Subcutaneous adipose tissue (tissue), 4 donors: ENCODE data around the gene ACSL3. TPM values are rescaled to one million over a fixed set of nuclear protein-coding genes. Genes with fewer than 3 reads are reported as not detected.

ENCODE experiments used
- total RNA-seq, 4 donors: library from RNA; depleted of rRNA; stranded (reverse); fragments of >200 nt; gene quantifications; one replicate each; pipeline ENCODE4 v1.1.0, GENCODE V29; 2016
- TF ChIP-seq, protein P1 (sequence below): fragments of 450-650 bp; IDR thresholded peaks from one replicate; pipeline ENCODE4 v1.5.1; 2016; ENCODE audit warnings: low read depth, mild to moderate bottlenecking, control low read depth, antibody characterized with exemption, moderate library complexity

The ACSL3 gene
- total RNA-seq, 4 donors from 2014 or later: 40.1 to 81.8 (median 42.8) TPM

DNA sequence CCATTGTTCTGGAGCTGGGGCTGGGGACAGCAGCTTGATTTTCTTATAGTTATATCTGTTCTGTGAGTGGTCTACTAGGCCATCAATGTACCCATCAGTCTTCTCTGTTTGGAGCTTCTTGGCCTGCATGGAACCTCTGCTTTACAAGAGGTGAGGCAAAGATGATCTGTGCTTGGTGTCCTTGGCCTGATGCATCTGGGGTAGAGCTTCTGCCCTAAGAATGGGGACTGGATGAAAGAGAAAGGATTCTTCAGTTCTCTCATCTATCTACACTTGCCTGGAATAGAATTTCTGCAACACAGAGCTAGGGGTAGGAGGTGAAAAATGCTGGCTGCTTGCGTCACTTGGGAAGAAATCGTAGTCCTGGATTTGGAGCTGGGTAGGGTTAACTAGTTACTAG is 46.2 kb downstream of the ACSL3 start:
- TF ChIP-seq, protein P1, sequence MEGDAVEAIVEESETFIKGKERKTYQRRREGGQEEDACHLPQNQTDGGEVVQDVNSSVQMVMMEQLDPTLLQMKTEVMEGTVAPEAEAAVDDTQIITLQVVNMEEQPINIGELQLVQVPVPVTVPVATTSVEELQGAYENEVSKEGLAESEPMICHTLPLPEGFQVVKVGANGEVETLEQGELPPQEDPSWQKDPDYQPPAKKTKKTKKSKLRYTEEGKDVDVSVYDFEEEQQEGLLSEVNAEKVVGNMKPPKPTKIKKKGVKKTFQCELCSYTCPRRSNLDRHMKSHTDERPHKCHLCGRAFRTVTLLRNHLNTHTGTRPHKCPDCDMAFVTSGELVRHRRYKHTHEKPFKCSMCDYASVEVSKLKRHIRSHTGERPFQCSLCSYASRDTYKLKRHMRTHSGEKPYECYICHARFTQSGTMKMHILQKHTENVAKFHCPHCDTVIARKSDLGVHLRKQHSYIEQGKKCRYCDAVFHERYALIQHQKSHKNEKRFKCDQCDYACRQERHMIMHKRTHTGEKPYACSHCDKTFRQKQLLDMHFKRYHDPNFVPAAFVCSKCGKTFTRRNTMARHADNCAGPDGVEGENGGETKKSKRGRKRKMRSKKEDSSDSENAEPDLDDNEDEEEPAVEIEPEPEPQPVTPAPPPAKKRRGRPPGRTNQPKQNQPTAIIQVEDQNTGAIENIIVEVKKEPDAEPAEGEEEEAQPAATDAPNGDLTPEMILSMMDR: no peak

DNA sequence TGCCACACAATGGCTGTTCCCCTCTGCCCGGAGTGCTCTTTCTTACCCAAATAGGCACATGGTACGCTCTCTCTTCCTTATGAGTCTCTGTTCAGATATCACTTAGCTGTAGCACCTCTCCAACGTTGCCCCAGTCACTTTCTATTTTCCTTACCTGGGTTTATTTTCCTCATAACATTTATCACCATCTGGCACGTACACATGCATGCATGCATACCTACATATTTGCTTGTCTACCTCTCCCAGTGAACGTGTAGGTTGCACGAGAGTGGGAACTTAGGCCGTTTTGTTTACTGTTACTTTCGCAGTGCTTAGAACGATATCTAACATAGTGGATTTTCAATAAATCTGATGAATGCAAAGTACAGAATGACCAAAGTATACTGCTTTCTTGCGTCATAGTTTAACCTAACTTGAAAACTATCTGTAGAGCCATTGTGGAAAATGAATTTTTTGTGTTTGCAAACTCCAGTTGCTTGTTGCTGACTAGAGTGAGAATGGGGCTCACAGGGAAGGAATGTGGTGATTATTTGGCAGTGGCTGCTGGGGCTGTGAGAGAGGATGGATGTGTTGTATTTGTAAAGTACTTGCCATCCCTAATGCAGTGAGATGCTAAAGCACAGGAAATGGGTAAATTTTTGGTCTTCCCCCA is 47.1 kb downstream of the ACSL3 start:
- TF ChIP-seq, protein P1: no peak

DNA sequence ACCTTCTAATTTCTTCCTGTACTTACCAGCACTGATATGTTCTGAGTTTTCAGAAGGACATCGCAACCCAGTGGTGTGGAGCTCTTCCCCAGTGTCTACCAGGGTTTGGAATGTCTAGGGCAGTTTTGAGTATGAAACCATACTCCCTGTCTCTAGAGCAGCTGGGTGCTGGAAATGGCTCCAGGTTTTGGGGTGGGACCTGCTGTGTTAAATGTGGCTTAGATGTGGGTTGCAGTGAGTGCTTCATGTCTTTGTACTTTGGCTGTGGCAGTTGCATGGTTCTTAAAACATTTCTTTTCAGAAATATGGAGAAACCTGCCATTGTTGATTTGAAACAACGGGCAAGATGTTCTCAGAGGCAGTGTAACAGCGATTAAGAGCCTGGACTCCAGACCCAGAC is 48.5 kb downstream of the ACSL3 start:
- TF ChIP-seq, protein P1: no peak

DNA sequence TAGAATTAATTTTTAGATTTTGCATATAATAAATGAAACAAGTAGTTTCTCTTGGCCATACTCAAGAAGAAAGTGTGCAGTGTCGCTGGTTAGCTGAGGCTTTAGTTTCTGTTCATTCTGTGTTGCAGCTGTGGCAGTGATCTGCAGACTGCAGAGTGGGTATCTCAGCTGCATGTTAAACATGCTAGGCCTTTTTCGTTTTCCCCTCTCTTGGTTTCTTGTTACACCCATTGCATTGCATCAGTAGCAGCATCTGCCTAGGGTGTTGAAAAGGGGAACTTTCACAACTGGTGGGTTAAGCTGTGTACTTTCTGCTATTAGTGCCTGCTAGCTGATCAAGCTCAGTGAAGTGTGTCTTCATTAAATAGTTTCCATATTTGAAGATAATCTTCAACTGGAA is 51.3 kb downstream of the ACSL3 start:
- TF ChIP-seq, protein P1: no peak

DNA sequence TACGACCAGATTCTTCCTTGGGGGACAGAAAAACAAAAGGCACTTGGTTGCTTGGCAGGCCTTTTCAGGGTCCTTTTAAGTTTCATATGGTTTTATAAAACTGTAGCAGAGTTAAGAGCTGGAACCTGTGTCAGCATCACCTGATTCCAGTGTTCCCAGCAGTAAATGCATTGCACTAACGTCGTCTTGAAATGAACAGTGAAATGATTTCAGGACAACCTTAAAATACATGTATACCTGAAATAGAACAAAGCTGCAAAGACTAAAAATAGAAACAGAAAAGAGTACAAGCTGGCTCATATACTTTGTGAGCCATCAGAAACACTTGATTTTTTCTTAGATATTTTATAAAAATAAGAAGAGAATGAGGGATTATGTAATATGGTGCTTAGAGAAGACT is 51.9 kb downstream of the ACSL3 start:
- TF ChIP-seq, protein P1: no peak

DNA sequence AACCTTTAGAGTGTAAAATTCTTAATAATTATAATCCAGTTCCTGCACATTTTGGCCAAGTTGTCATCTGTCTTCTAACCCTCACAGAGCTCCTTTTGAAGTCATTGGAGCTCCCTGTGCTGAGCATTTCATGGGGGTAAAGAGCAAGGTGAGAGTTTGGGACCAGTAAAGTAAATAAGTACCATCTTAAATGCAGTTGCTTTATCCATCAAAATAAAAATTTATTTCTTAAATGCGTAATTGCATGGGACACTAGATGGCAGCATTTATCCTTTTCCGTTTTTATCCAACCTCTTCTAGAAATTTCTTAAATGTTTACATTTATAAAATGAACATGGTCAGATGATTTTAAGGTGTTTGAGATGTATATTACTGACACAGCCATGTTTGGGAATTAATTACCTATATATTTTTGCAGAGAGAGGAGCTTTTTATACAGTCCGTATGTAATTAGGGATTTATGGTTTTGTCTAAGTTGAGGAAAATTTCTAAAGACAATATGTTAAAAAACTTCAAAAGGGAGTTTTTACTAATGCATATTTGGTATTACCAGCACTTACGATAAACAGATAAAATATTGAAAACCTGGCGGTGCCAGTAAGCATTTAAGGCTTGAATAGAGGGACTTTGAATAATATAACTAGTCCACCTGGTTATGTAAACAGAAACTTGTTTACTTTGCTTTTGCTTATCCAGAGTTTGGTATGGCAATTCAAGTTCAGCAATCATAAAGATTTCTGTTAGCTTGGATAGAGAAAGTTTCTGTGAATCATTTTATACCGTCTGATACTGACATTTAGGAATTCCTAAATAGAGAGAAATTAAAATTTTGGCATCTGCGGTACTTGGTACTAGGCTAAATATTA is 54.5 kb downstream of the ACSL3 start:
- TF ChIP-seq, protein P1: no peak
